Muscle of back (tissue), 11 donors: ENCODE measurements around the gene PPARG. TPM values are rescaled to one million over a fixed set of nuclear protein-coding genes. Genes with fewer than 3 reads are reported as not detected.
A peak's percentile ranks its signal among the peaks of the same experiment; 100 is the strongest.

ENCODE experiments used
- DNase-seq, 3 donors: peaks; one replicate each; pipeline versions ENCODE4 v3.0.0 to v3.0.0-alpha.2; 2013
- polyA plus RNA-seq, 10 donors: library from polyadenylated mRNA; unstranded; fragments of 120-200 nt; gene quantifications; one replicate each; pipeline ENCODE4 v1.2.1, GENCODE V29; 2013; ENCODE audit not compliant: insufficient read length in 10 of 10

The PPARG gene
- polyA plus RNA-seq, 10 donors = 3.3 to 11.9 (median 4.9) TPM

GRCh38 chr3:12342151-12342550 is 53.3 kb downstream of the PPARG start:
- no peak for DNase-seq

GRCh38 chr3:12343047-12343501 is 54.2 kb downstream of the PPARG start:
- DNase-seq = no peak

- peak in 1 of 3 donors; percentile 16 for DNase-seq
Measured at GRCh38 chr3:12345141-12345561, 56.3 kb downstream of the PPARG start.

GRCh38 chr3:12345584-12346494 is 57.0 kb downstream of the PPARG start:
- no peak for DNase-seq

GRCh38 chr3:12347301-12347700 is 58.4 kb downstream of the PPARG start:
- no peak for DNase-seq

GRCh38 chr3:12349895-12350811 is 61.3 kb downstream of the PPARG start:
- DNase-seq = peak in 1 of 3 donors; percentile 34

- no peak for DNase-seq
Measured at GRCh38 chr3:12351145-12351544, 62.3 kb downstream of the PPARG start.

- DNase-seq = no peak
Measured at GRCh38 chr3:12352253-12352652, 63.4 kb downstream of the PPARG start.

GRCh38 chr3:12352755-12353154 is 63.9 kb downstream of the PPARG start:
- no peak for DNase-seq

- DNase-seq = peak; percentile 7 to 45 (median 20)
Measured at GRCh38 chr3:12353796-12354525, 65.1 kb downstream of the PPARG start.

- DNase-seq = no peak
Measured at GRCh38 chr3:12356175-12356574, 67.3 kb downstream of the PPARG start.

- DNase-seq = no peak
Measured at GRCh38 chr3:12356996-12357395, 68.1 kb downstream of the PPARG start.

- DNase-seq = no peak
Measured at GRCh38 chr3:12357456-12357855, 68.6 kb downstream of the PPARG start.

- DNase-seq = no peak
Measured at GRCh38 chr3:12363397-12364195, 74.7 kb downstream of the PPARG start.

GRCh38 chr3:12367346-12367745 is 78.5 kb downstream of the PPARG start:
- no peak for DNase-seq

- DNase-seq = no peak
Measured at GRCh38 chr3:12369029-12369428, 80.2 kb downstream of the PPARG start.

- DNase-seq = no peak
Measured at GRCh38 chr3:12369598-12369997, 80.7 kb downstream of the PPARG start.

- peak in 1 of 3 donors; percentile 35 for DNase-seq
Measured at GRCh38 chr3:12370758-12371157, 81.9 kb downstream of the PPARG start.

GRCh38 chr3:12371525-12372140 is 82.8 kb downstream of the PPARG start:
- no peak for DNase-seq

GRCh38 chr3:12372741-12373280 is 83.9 kb downstream of the PPARG start:
- DNase-seq = peak in 1 of 3 donors; percentile 51
